HEK293 (cell line): ENCODE measurements around the gene RPS6KA2.

Experiments
- CTCF ChIA-PET: fragments of 350-600 bp; formaldehyde crosslinking; extraction: SDS; loops from one replicate; lab custom pipeline; 2021; ENCODE audit warnings: antibody characterized with exemption; lab: Yijun Ruan, JAX
- POLR2A ChIA-PET: fragments of 300-600 bp; formaldehyde crosslinking; extraction: SDS; loops from one replicate; lab custom pipeline; 2020; ENCODE audit warnings: antibody characterized with exemption, inconsistent platforms; lab: Yijun Ruan, JAX
- H3K27ac ChIP-seq: fragments of 200-500 bp; sonication (Bioruptor generic); 2 replicates; pipeline ENCODE4 v1.5.1; 2014; ENCODE audit warnings: low read depth, low read length, control low read depth, inconsistent platforms; ENCODE audit errors: extremely low read depth
- H3K36me3 ChIP-seq, 2 experiments: fragments of 200-500 bp in 1 of 2; sonication (Bioruptor generic) in 1 of 2; 1 replicate in 1 of 2; 2 replicates in 1 of 2; pipeline ENCODE4 v1.5.1; 2014 to 2017; ENCODE audit warnings: inconsistent platforms in 2 of 2, low read length in 2 of 2; ENCODE audit not compliant: control insufficient read depth in 2 of 2, insufficient read depth in 1 of 2
- H3K4me1 ChIP-seq: fragments of 200-500 bp; sonication (Bioruptor generic); 2 replicates; pipeline ENCODE4 v1.5.1; 2014; ENCODE audit warnings: mild to moderate bottlenecking, low read length, inconsistent platforms; ENCODE audit not compliant: control insufficient read depth, insufficient read depth
- H3K4me3 ChIP-seq: 2 replicates; pipeline ENCODE4 v1.5.1; 2011; ENCODE audit warnings: low read depth, mild to moderate bottlenecking, control low read depth, low read length, moderate library complexity
- H3K9me3 ChIP-seq: fragments of 200-500 bp; sonication (Bioruptor generic); 2 replicates; pipeline ENCODE4 v1.5.1; 2014; ENCODE audit warnings: low read depth, low read length, inconsistent platforms; ENCODE audit not compliant: control insufficient read depth, insufficient read depth
- GFI1B ChIP-seq: fragments of 450-650 bp; formaldehyde crosslinking; IDR thresholded peaks from 2 replicates; pipeline ENCODE4 v1.5.1; 2016; ENCODE audit warnings: missing biosample characterization, missing genetic modification characterization
- GLIS2 ChIP-seq: fragments of 450-650 bp; formaldehyde crosslinking; IDR thresholded peaks from 2 replicates; pipeline ENCODE4 v1.5.1; 2016; ENCODE audit warnings: missing biosample characterization, missing genetic modification characterization
- HOXA7 ChIP-seq: sonication (generic); formaldehyde crosslinking; IDR thresholded peaks from 2 replicates; pipeline ENCODE4 v1.8.1; 2022; ENCODE audit warnings: missing genetic modification reagents, borderline replicate concordance
- HOXD13 ChIP-seq: sonication (generic); formaldehyde crosslinking; IDR thresholded peaks from 2 replicates; pipeline ENCODE4 v1.8.0; 2022; ENCODE audit warnings: missing genetic modification reagents, borderline replicate concordance
- KLF1 ChIP-seq: fragments of 450-650 bp; formaldehyde crosslinking; IDR thresholded peaks from 2 replicates; pipeline ENCODE4 v1.5.1; 2016; ENCODE audit warnings: missing biosample characterization, missing genetic modification characterization
- KLF10 ChIP-seq: fragments of 450-650 bp; IDR thresholded peaks from 2 replicates; pipeline ENCODE4 v1.5.1; 2018; ENCODE audit warnings: missing biosample characterization, mild to moderate bottlenecking, missing genetic modification characterization
- PRDM10 ChIP-seq: fragments of 450-650 bp; formaldehyde crosslinking; IDR thresholded peaks from 2 replicates; pipeline ENCODE4 v1.5.1; 2016; ENCODE audit warnings: missing biosample characterization, missing genetic modification characterization
- ZNF280D ChIP-seq: fragments of 450-650 bp; formaldehyde crosslinking; IDR thresholded peaks from 2 replicates; pipeline ENCODE4 v1.5.1; 2016; ENCODE audit warnings: missing biosample characterization, missing genetic modification characterization
- ZNF302 ChIP-seq: fragments of 450-650 bp; formaldehyde crosslinking; IDR thresholded peaks from 2 replicates; pipeline ENCODE4 v1.5.1; 2016; ENCODE audit warnings: missing biosample characterization, missing genetic modification characterization, low read depth
- ZNF473 ChIP-seq: fragments of 450-650 bp; formaldehyde crosslinking; IDR thresholded peaks from 2 replicates; pipeline ENCODE4 v1.5.1; 2017; ENCODE audit warnings: missing biosample characterization, missing genetic modification characterization
- ZNF501 ChIP-seq: fragments of 450-650 bp; formaldehyde crosslinking; IDR thresholded peaks from 2 replicates; pipeline ENCODE4 v1.5.1; 2016; ENCODE audit warnings: missing biosample characterization, missing genetic modification characterization
- ZNF701 ChIP-seq: fragments of 450-650 bp; formaldehyde crosslinking; IDR thresholded peaks from 2 replicates; pipeline ENCODE4 v1.5.1; 2016; ENCODE audit warnings: missing biosample characterization, missing genetic modification characterization
- ZNF704 ChIP-seq: fragments of 450-650 bp; formaldehyde crosslinking; IDR thresholded peaks from 2 replicates; pipeline ENCODE4 v1.5.1; 2016; ENCODE audit warnings: missing biosample characterization, missing genetic modification characterization
- ZNF707 ChIP-seq: fragments of 450-650 bp; formaldehyde crosslinking; IDR thresholded peaks from 2 replicates; pipeline ENCODE4 v1.5.1; 2016; ENCODE audit warnings: missing biosample characterization, missing genetic modification characterization
- TF ChIP-seq, protein P1 (sequence below): fragments of 450-650 bp; formaldehyde crosslinking; IDR thresholded peaks from 2 replicates; pipeline ENCODE4; 2016; ENCODE audit warnings: missing biosample characterization, missing genetic modification characterization
- TF ChIP-seq, protein P2 (sequence below): fragments of 450-650 bp; formaldehyde crosslinking; IDR thresholded peaks from 2 replicates; pipeline ENCODE4 v1.5.1; 2016; ENCODE audit warnings: missing biosample characterization, missing genetic modification characterization, low read depth
- TF ChIP-seq, protein P3 (sequence below): fragments of 450-650 bp; formaldehyde crosslinking; IDR thresholded peaks from 2 replicates; pipeline ENCODE4 v1.5.1; 2017; ENCODE audit warnings: missing biosample characterization, missing genetic modification characterization

Gene RPS6KA2

DNA sequence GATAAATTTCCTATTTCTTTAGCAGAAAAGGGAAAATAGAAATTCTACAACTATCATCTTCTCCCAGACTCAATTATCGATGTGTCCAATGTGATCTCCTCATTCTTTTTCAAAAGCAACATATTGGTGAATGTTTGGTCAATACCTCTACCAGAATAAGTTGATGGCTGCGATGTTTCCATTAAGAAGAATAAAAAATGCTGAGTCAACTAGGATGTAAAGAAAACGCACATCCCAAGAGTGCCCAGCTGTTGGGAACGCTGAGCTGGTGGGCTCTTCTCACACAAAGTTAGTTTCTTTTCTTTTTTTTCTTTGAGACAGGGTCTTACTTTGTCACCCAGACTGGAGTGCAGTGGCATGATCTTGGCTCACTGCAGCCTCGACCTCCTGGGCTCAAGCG is 80.4 kb downstream of the RPS6KA2 start:
- Histone ChIP-seq H3K4me3 (no peak overlapping the region), H3K27ac (no peak overlapping the region), H3K36me3 (no peaks in the 10 kb centered on the region), H3K4me1 (no peaks in the 10 kb centered on the region), H3K9me3 (no peaks in the 10 kb centered on the region)
- TF ChIP-seq ZNF473 (tag by site-specific recombination) (no peak), ZNF707 (tag by site-specific recombination) (no peak), ZNF280D (tag by site-specific recombination) (no peak), HOXD13 (CRISPR knock-in tag) (no peak), ZNF501 (tag by site-specific recombination) (no peak), KLF10 (no peak), GFI1B (tag by site-specific recombination) (no peak), HOXA7 (CRISPR knock-in tag) (no peak), KLF1 (tag by site-specific recombination) (no peak), PRDM10 (tag by site-specific recombination) (no peak), ZNF302 (no peak), ZNF704 (tag by site-specific recombination) (no peak), GLIS2 (tag by site-specific recombination) (no peak), ZNF701 (tag by site-specific recombination) (no peak)
- TF ChIP-seq, protein P1, sequence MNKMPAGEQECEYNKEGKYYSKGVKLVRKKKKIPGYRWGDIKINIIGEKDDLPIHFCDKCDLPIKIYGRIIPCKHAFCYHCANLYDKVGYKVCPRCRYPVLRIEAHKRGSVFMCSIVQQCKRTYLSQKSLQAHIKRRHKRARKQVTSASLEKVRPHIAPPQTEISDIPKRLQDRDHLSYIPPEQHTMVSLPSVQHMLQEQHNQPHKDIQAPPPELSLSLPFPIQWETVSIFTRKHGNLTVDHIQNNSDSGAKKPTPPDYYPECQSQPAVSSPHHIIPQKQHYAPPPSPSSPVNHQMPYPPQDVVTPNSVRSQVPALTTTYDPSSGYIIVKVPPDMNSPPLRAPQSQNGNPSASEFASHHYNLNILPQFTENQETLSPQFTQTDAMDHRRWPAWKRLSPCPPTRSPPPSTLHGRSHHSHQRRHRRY = no peak
- TF ChIP-seq, protein P2, sequence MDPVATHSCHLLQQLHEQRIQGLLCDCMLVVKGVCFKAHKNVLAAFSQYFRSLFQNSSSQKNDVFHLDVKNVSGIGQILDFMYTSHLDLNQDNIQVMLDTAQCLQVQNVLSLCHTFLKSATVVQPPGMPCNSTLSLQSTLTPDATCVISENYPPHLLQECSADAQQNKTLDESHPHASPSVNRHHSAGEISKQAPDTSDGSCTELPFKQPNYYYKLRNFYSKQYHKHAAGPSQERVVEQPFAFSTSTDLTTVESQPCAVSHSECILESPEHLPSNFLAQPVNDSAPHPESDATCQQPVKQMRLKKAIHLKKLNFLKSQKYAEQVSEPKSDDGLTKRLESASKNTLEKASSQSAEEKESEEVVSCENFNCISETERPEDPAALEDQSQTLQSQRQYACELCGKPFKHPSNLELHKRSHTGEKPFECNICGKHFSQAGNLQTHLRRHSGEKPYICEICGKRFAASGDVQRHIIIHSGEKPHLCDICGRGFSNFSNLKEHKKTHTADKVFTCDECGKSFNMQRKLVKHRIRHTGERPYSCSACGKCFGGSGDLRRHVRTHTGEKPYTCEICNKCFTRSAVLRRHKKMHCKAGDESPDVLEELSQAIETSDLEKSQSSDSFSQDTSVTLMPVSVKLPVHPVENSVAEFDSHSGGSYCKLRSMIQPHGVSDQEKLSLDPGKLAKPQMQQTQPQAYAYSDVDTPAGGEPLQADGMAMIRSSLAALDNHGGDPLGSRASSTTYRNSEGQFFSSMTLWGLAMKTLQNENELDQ (tag by site-specific recombination) = no peak
- TF ChIP-seq, protein P3, sequence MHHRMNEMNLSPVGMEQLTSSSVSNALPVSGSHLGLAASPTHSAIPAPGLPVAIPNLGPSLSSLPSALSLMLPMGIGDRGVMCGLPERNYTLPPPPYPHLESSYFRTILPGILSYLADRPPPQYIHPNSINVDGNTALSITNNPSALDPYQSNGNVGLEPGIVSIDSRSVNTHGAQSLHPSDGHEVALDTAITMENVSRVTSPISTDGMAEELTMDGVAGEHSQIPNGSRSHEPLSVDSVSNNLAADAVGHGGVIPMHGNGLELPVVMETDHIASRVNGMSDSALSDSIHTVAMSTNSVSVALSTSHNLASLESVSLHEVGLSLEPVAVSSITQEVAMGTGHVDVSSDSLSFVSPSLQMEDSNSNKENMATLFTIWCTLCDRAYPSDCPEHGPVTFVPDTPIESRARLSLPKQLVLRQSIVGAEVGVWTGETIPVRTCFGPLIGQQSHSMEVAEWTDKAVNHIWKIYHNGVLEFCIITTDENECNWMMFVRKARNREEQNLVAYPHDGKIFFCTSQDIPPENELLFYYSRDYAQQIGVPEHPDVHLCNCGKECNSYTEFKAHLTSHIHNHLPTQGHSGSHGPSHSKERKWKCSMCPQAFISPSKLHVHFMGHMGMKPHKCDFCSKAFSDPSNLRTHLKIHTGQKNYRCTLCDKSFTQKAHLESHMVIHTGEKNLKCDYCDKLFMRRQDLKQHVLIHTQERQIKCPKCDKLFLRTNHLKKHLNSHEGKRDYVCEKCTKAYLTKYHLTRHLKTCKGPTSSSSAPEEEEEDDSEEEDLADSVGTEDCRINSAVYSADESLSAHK (tag by site-specific recombination) = no peak
- ChIA-PET POLR2A (no interaction called here), CTCF (no interaction called here)
